Endothelial cell of umbilical vein (primary cell): ENCODE results near the gene GALNT10. TPM values are rescaled to one million over a fixed set of nuclear protein-coding genes. Genes with fewer than 3 reads are reported as not detected.

ENCODE experiments used
- BruUV-seq: library from RNA; stranded (reverse); fragments of 400-500 nt; replicated peaks from 2 replicates; lab custom pipeline; 2021; lab: Mats Ljungman, UMichigan
- CTCF ChIA-PET: fragments of 300-600, 350-600 bp; sonication (Branson Sonifier 250); formaldehyde crosslinking; loops from one replicate; lab custom pipeline; 2021; ENCODE audit warnings: antibody characterized with exemption, inconsistent platforms; lab: Charles Lee
- POLR2A ChIA-PET: fragments of 300-600, 350-600 bp; sonication (Branson Sonifier 250); formaldehyde crosslinking; loops from one replicate; lab custom pipeline; 2021; ENCODE audit warnings: antibody characterized with exemption, inconsistent platforms; lab: Charles Lee
- DNase-seq: peaks from one replicate; pipeline ENCODE4 v3.0.0-alpha.2; 2011; ENCODE audit warnings: low read depth, low spot score
- FAIRE-seq: peaks from 2 replicates; lab custom pipeline; 2011; peaks lifted over from hg19 to GRCh38; lab: Jason Lieb, UNC
- H2AFZ ChIP-seq: 2 replicates; pipeline ENCODE4 v1.6.0; 2012; ENCODE audit warnings: low read depth, low read length, control low read depth, inconsistent platforms
- H3K27ac ChIP-seq: 2 replicates; pipeline ENCODE4 v1.5.1; 2011; ENCODE audit warnings: low read depth, mild to moderate bottlenecking, control low read depth, low read length, moderate library complexity; ENCODE audit not compliant: insufficient read depth
- H3K27me3 ChIP-seq, 2 experiments: 2 replicates each; pipeline versions ENCODE4 v1.6.0 to v1.6.1; 2011; ENCODE audit warnings: low read length in 2 of 2, mixed read lengths in 1 of 2; ENCODE audit not compliant: control insufficient read depth in 2 of 2, insufficient read depth in 2 of 2
- H3K36me3 ChIP-seq, 2 experiments: 2 replicates in 1 of 2; 3 replicates in 1 of 2; pipeline ENCODE4 v1.5.1; 2011; ENCODE audit warnings: low read length in 2 of 2, mild to moderate bottlenecking in 1 of 2, moderate library complexity in 1 of 2; ENCODE audit not compliant: control insufficient read depth in 2 of 2, insufficient read depth in 2 of 2; ENCODE audit errors: extremely low read depth in 1 of 2
- H3K4me1 ChIP-seq: 3 replicates; pipeline ENCODE4 v1.5.1; 2011; ENCODE audit warnings: mild to moderate bottlenecking, low read length; ENCODE audit not compliant: control insufficient read depth, insufficient read depth; ENCODE audit errors: extremely low read depth
- H3K4me2 ChIP-seq: 2 replicates; pipeline ENCODE4 v1.6.1; 2011; ENCODE audit warnings: low read length, control low read depth, mixed read lengths; ENCODE audit not compliant: insufficient read depth
- H3K4me3 ChIP-seq, 3 experiments: fragments of 200-600 bp in 1 of 3; sonication (generic), shearing (Covaris generic) in 1 of 3; replicated peaks in 1 of 3; 2 replicates each; pipeline ENCODE4 v1.5.1; 2011 to 2016; ENCODE audit warnings: control low read depth in 3 of 3, low read length in 3 of 3, mild to moderate bottlenecking in 2 of 3, inconsistent platforms in 1 of 3, low read depth in 1 of 3, moderate library complexity in 1 of 3; ENCODE audit not compliant: insufficient read depth in 1 of 3
- H3K79me2 ChIP-seq: 2 replicates; pipeline ENCODE4 v1.6.0; 2012; ENCODE audit warnings: low read length, inconsistent platforms; ENCODE audit not compliant: control insufficient read depth, insufficient read depth
- H3K9ac ChIP-seq: replicated peaks from 2 replicates; pipeline ENCODE3; 2011; ENCODE audit warnings: low read length, control low read depth; ENCODE audit not compliant: insufficient read depth; ENCODE audit errors: extremely low read depth
- H3K9me1 ChIP-seq: replicated peaks from 3 replicates; pipeline ENCODE4 v1.6.0; 2011; ENCODE audit warnings: mild to moderate bottlenecking, low read length; ENCODE audit not compliant: control insufficient read depth, insufficient read depth; ENCODE audit errors: extremely low read depth
- H3K9me3 ChIP-seq: replicated peaks from 2 replicates; pipeline ENCODE4 v1.5.1; 2012; ENCODE audit warnings: low read length, inconsistent platforms; ENCODE audit not compliant: control insufficient read depth, insufficient read depth
- H4K20me1 ChIP-seq: replicated peaks from 2 replicates; pipeline ENCODE3; 2011; ENCODE audit warnings: mild to moderate bottlenecking, low read length; ENCODE audit not compliant: control insufficient read depth, insufficient read depth; ENCODE audit errors: extremely low read depth
- EZH2 ChIP-seq: IDR thresholded peaks from 2 replicates; pipeline ENCODE4 v1.6.1; 2012; ENCODE audit warnings: borderline replicate concordance, low read depth, mild to moderate bottlenecking, moderate library complexity, low read length, inconsistent platforms; ENCODE audit not compliant: severe bottlenecking
- FOS ChIP-seq: IDR thresholded peaks from 2 replicates; pipeline ENCODE4 v1.6.1; 2011; ENCODE audit warnings: mild to moderate bottlenecking, low read length, moderate library complexity, borderline replicate concordance; ENCODE audit not compliant: insufficient read depth
- GATA2 ChIP-seq: IDR thresholded peaks from 2 replicates; pipeline ENCODE4 v1.7.0; 2011; ENCODE audit warnings: low read depth, mild to moderate bottlenecking, moderate library complexity, mixed read lengths, low read length; ENCODE audit not compliant: insufficient read length, insufficient read depth
- JUN ChIP-seq: IDR thresholded peaks from 2 replicates; pipeline ENCODE4 v1.6.1; 2011; ENCODE audit warnings: borderline replicate concordance, low read depth; ENCODE audit not compliant: insufficient read length, insufficient read depth
- MYC ChIP-seq: IDR thresholded peaks from one replicate; pipeline ENCODE4 v1.6.1; 2011; ENCODE audit warnings: mild to moderate bottlenecking, low read depth, low read length
- POLR2A ChIP-seq: IDR thresholded peaks from 2 replicates; pipeline ENCODE4 v1.6.1; 2012; ENCODE audit warnings: low read depth, mild to moderate bottlenecking, control low read depth, low read length
- POLR2AphosphoS5 ChIP-seq: IDR thresholded peaks from 2 replicates; pipeline ENCODE4 v1.6.1; 2012; ENCODE audit warnings: low read depth, mild to moderate bottlenecking, control low read depth, low read length, moderate library complexity; ENCODE audit not compliant: insufficient read depth
- dilution Hi-C: fragments of 300-500 bp; cut with MboI; formaldehyde crosslinking; loops from one replicate; pipeline ENCODE4 v1.15.0; 2019; ENCODE audit warnings: low sequenced_read_pairs; ENCODE audit not compliant: extremely low pct_ligation_motif_present
- intact Hi-C: fragments of 100-400 bp; cut with micrococcal nuclease; formaldehyde crosslinking; loops from one replicate; pipeline ENCODE4 v1.10.0; 2022
- polyA plus RNA-seq, 4 experiments: library from polyadenylated mRNA; depleted of rRNA in 3 of 4; stranded (reverse) in 3 of 4; unstranded in 1 of 4; fragments of >200 nt; gene quantifications; 2 replicates each; pipeline versions ENCODE4 v1.2.1 to v1.2.3, GENCODE V29; 2011 to 2012; ENCODE audit warnings: missing spikeins in 1 of 4
- total RNA-seq: library from RNA; stranded (reverse); gene quantifications from 2 replicates; pipeline ENCODE4 v1.2.3, GENCODE V29; 2021
- TF ChIP-seq, protein P1 (sequence below): IDR thresholded peaks from 2 replicates; pipeline ENCODE4 v1.6.1; 2011; ENCODE audit not compliant: insufficient read depth, insufficient read length
- TF ChIP-seq, protein P2 (sequence below), 2 donors: IDR thresholded peaks; 1 replicate in 1 of 2; 2 replicates in 1 of 2; pipeline ENCODE4 v1.5.1; 2011; ENCODE audit warnings: low read length in 2 of 2, mild to moderate bottlenecking in 2 of 2, moderate library complexity in 2 of 2, control low read depth in 1 of 2, inconsistent platforms in 1 of 2, low read depth in 1 of 2; ENCODE audit not compliant: insufficient read depth in 1 of 2; ENCODE audit errors: extremely low read depth in 1 of 2

The GALNT10 gene
- total and polyA plus RNA-seq, 2 donors (not counting 3 experiments of a cell fraction or from before 2014, with no cell fraction given), result 70.2 to 77.6 TPM

DNA sequence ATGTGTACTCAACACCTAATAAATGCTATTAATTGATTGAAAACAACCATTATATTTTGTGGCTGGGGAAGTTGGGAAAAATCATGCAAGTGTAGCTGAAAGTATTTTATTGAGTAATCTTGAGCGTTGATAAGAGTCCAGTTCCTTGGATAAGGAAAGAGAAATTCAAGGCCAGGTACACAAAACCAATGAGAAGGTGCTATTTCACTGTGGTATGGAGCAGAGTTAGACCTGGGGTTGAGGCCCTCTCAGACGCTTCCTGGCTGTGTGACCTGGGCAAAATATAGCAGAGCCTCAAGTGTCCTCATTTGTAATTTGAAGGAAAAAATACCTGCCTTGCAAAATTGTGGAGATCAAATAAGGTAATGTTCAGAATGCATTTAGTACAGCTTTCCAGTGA lies 50.1 kb downstream of the GALNT10 start:
- CTCF ChIA-PET, result no interaction called here

More for the DNA sequence above, 50.1 kb downstream of the GALNT10 start:
- no peak overlapping the region for H2AFZ ChIP-seq
- no peak overlapping the region for H3K27ac ChIP-seq
- peaks cover 15% of the 10 kb centered on the region for H3K4me1 ChIP-seq
- no peaks in the 10 kb centered on the region for H3K27me3 ChIP-seq
- BruUV-seq, result no TSS peak
- dilution Hi-C loops (no loop called here), intact Hi-C loops (no loop called here)
- FAIRE-seq (no peak), DNase-seq (no peak)
- no peak overlapping the region for H3K4me3 ChIP-seq
- POLR2A ChIA-PET, result no interaction called here
- no peaks in the 10 kb centered on the region for H3K9me3 ChIP-seq
- no peaks in the 10 kb centered on the region for H3K9me1 ChIP-seq
- H3K79me2 ChIP-seq, result peaks cover 3% of the 10 kb centered on the region
- no peak overlapping the region for H3K4me2 ChIP-seq
- H4K20me1 ChIP-seq, result no peaks in the 10 kb centered on the region
- no peaks in the 10 kb centered on the region for H3K36me3 ChIP-seq
- H3K9ac ChIP-seq, result no peak overlapping the region
- TF ChIP-seq, protein P1, sequence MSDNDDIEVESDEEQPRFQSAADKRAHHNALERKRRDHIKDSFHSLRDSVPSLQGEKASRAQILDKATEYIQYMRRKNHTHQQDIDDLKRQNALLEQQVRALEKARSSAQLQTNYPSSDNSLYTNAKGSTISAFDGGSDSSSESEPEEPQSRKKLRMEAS, result no peak
- TF ChIP-seq POLR2A, result no peak
- no peak for TF ChIP-seq POLR2AphosphoS5
- no peak for TF ChIP-seq MYC
- TF ChIP-seq FOS, result no peak
- no peak for TF ChIP-seq GATA2
- TF ChIP-seq EZH2, result no peak
- TF ChIP-seq, protein P2, sequence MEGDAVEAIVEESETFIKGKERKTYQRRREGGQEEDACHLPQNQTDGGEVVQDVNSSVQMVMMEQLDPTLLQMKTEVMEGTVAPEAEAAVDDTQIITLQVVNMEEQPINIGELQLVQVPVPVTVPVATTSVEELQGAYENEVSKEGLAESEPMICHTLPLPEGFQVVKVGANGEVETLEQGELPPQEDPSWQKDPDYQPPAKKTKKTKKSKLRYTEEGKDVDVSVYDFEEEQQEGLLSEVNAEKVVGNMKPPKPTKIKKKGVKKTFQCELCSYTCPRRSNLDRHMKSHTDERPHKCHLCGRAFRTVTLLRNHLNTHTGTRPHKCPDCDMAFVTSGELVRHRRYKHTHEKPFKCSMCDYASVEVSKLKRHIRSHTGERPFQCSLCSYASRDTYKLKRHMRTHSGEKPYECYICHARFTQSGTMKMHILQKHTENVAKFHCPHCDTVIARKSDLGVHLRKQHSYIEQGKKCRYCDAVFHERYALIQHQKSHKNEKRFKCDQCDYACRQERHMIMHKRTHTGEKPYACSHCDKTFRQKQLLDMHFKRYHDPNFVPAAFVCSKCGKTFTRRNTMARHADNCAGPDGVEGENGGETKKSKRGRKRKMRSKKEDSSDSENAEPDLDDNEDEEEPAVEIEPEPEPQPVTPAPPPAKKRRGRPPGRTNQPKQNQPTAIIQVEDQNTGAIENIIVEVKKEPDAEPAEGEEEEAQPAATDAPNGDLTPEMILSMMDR (IDR thresholded peaks at IDR 0.05; ENCODE audit: extremely low read depth in 1 of 2, insufficient read depth in 1 of 2, low read depth in 1 of 2, low read length in 2 of 2), result no peak
- no peak for TF ChIP-seq JUN
